RWPE2 (cell line): ENCODE measurements around the gene SYNJ2.
A peak's percentile ranks its signal among the peaks of the same experiment; 100 is the strongest.

Experiments
- ATAC-seq: fragments of 200-7000 bp; cut with Tn5 transposase; 3 replicates; pipeline ENCODE4 v1.9.1; 2021; ENCODE audit warnings: low read depth
- DNase-seq: peaks from one replicate; pipeline ENCODE4 v3.0.0-alpha.2; 2020; ENCODE audit warnings: low spot score
- H3K27ac ChIP-seq: fragments of 450-650 bp; 2 replicates; pipeline ENCODE4 v1.5.1; 2017; ENCODE audit warnings: mild to moderate bottlenecking; ENCODE audit not compliant: poor library complexity, severe bottlenecking
- H3K27me3 ChIP-seq: fragments of 250-450 bp; sonication (Bioruptor Pico); 2 replicates; pipeline ENCODE4 v1.5.1; 2021; ENCODE audit warnings: mild to moderate bottlenecking, moderate library complexity; ENCODE audit not compliant: insufficient read depth, poor library complexity, severe bottlenecking
- H3K36me3 ChIP-seq: fragments of 250-450 bp; sonication (Bioruptor Pico); 2 replicates; pipeline ENCODE4 v1.5.1; 2020; ENCODE audit warnings: low read depth, mild to moderate bottlenecking, moderate library complexity
- H3K4me1 ChIP-seq: fragments of 250-450 bp; sonication (Bioruptor Pico); 2 replicates; pipeline ENCODE4 v1.5.1; 2021; ENCODE audit warnings: mild to moderate bottlenecking, moderate library complexity; ENCODE audit not compliant: insufficient read depth, poor library complexity, severe bottlenecking
- H3K4me3 ChIP-seq: fragments of 250-450 bp; sonication (Bioruptor Pico); 2 replicates; pipeline ENCODE4 v1.5.1; 2021; ENCODE audit warnings: mild to moderate bottlenecking, moderate library complexity; ENCODE audit not compliant: severe bottlenecking
- H3K9me3 ChIP-seq: fragments of 250-450 bp; sonication (Bioruptor Pico); 2 replicates; pipeline ENCODE4 v1.5.1; 2021; ENCODE audit warnings: mild to moderate bottlenecking, moderate library complexity; ENCODE audit not compliant: severe bottlenecking
- CTCF ChIP-seq: fragments of 450-650 bp; IDR thresholded peaks from one replicate; pipeline ENCODE4 v1.5.1; 2017; ENCODE audit warnings: mild to moderate bottlenecking, moderate library complexity; ENCODE audit not compliant: poor library complexity, severe bottlenecking

SYNJ2 gene

GRCh38 chr6:157994125-157994795 lies 12.6 kb downstream of the SYNJ2 start:
- no peaks in the 10 kb centered on the region for H3K27me3 ChIP-seq
- ATAC-seq = no peak

GRCh38 chr6:157995458-157995857 lies 13.8 kb downstream of the SYNJ2 start:
- TF ChIP-seq CTCF = no peak
- no peaks in the 10 kb centered on the region for H3K36me3 ChIP-seq
- H3K9me3 ChIP-seq = no peaks in the 10 kb centered on the region
- H3K27ac ChIP-seq = no peak overlapping the region
- ATAC-seq (no peak), DNase-seq (no peak)
- H3K27me3 ChIP-seq = no peaks in the 10 kb centered on the region
- H3K4me1 ChIP-seq = no peaks in the 10 kb centered on the region
- H3K4me3 ChIP-seq = no peak overlapping the region

More at GRCh38 chr6:157994125-157994795, 12.6 kb downstream of the SYNJ2 start:
- H3K27ac ChIP-seq = no peak overlapping the region
- H3K4me1 ChIP-seq = peaks cover 6% of the 10 kb centered on the region
- TF ChIP-seq CTCF = no peak
- H3K9me3 ChIP-seq = no peaks in the 10 kb centered on the region
- no peaks in the 10 kb centered on the region for H3K36me3 ChIP-seq
- DNase-seq = no peak
- H3K4me3 ChIP-seq = no peak overlapping the region

DNA sequence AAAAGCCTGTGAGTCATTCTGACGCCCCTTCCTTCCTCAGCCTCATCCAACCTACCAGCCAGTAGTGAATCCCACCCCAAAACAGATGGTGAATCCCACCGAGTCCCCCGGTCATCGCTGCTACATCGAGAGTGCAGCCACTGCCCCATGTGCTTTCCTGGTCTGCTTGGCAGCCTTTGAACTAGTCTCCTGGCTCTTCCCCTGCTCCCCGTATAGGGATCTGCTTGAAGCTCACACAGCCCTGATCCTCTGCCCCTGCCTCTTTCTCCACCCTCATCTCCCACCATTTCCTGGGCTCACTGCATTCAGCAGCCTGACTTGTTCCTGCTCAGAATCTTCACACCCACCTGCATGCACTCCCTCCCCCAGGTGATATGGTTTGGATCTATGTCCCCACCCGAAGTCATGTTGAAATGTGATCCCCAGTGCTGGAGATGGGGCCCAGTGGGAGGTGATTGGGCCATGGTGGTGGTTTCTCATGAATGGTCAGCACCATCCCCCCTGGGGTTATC lies 14.6 kb downstream of the SYNJ2 start:
- peak; percentile 45 for DNase-seq

GRCh38 chr6:157996918-157997702 lies 15.4 kb downstream of the SYNJ2 start:
- peaks cover 3% of the 10 kb centered on the region for H3K4me1 ChIP-seq
- H3K36me3 ChIP-seq = 0 out of 2 replicates have a peak, but pooled peaks cover 3% of the 10 kb centered on the region
- H3K27ac ChIP-seq = no peak overlapping the region
- no peaks in the 10 kb centered on the region for H3K27me3 ChIP-seq
- H3K9me3 ChIP-seq = no peaks in the 10 kb centered on the region
- H3K4me3 ChIP-seq = no peak overlapping the region
- no peak for TF ChIP-seq CTCF
- ATAC-seq (no peak), DNase-seq (peak; percentile 5)

More for the DNA sequence above, 14.6 kb downstream of the SYNJ2 start:
- Histone ChIP-seq H3K27ac (no peak overlapping the region), H3K36me3 (no peaks in the 10 kb centered on the region), H3K4me1 (no peaks in the 10 kb centered on the region), H3K9me3 (no peaks in the 10 kb centered on the region), H3K27me3 (no peaks in the 10 kb centered on the region), H3K4me3 (no peak overlapping the region)
- ATAC-seq = no peak
- no peak for TF ChIP-seq CTCF
